NT2/D1 (cell line): ENCODE results near the gene AP1AR.
"Not testable (repeated sequence)": the region's sequence is repeated elsewhere in the genome, so short reads cannot be mapped to it uniquely, and the experiment has no call there.

Source experiments
- DNase-seq: peaks from one replicate; pipeline ENCODE4 v3.0.0-alpha.2; 2011; ENCODE audit warnings: low read depth, low spot score
- H3K27me3 ChIP-seq: 2 replicates; pipeline ENCODE4 v1.6.0; 2011; ENCODE audit warnings: mild to moderate bottlenecking; ENCODE audit not compliant: insufficient read length, insufficient read depth
- H3K36me3 ChIP-seq: 2 replicates; pipeline ENCODE4 v1.6.1; 2011; ENCODE audit warnings: mild to moderate bottlenecking, low read length, mixed read lengths; ENCODE audit not compliant: insufficient read depth, insufficient read length
- H3K4me1 ChIP-seq: 2 replicates; pipeline ENCODE4 v1.5.1; 2011; ENCODE audit not compliant: insufficient read depth, insufficient read length
- H3K4me3 ChIP-seq: 2 replicates; pipeline ENCODE4 v1.5.1; 2011; ENCODE audit warnings: low read depth; ENCODE audit not compliant: insufficient read length
- H3K9ac ChIP-seq: 2 replicates; pipeline ENCODE4 v1.6.0; 2011; ENCODE audit warnings: low read depth; ENCODE audit not compliant: insufficient read length
- H3K9me3 ChIP-seq: 2 replicates; pipeline ENCODE4 v1.5.1; 2011; ENCODE audit warnings: mild to moderate bottlenecking, low read length; ENCODE audit not compliant: insufficient read depth
- SUZ12 ChIP-seq: IDR thresholded peaks from 2 replicates; pipeline ENCODE4 v1.6.1; 2011; ENCODE audit not compliant: insufficient read length, insufficient read depth; ENCODE audit errors: extremely low read depth
- YY1 ChIP-seq: IDR thresholded peaks from 2 replicates; pipeline ENCODE4 v1.6.1; 2011; ENCODE audit not compliant: insufficient read length, insufficient read depth
- ZNF274 ChIP-seq: IDR thresholded peaks from 2 replicates; pipeline ENCODE4 v1.6.1; 2011; ENCODE audit warnings: mild to moderate bottlenecking, low read depth, low read length

AP1AR gene

GRCh38 chr4:112290341-112290740, 58.8 kb downstream of the AP1AR start:
- Histone ChIP-seq H3K27me3 (peaks cover 13% of the 10 kb centered on the region), H3K9ac (no peak overlapping the region), H3K36me3 (no peaks in the 10 kb centered on the region), H3K4me3 (no peak overlapping the region), H3K9me3 (no peaks in the 10 kb centered on the region), H3K4me1 (no peaks in the 10 kb centered on the region)
- no peak for DNase-seq
- TF ChIP-seq YY1 (no peak), SUZ12 (no peak), ZNF274 (no peak)

- Histone ChIP-seq H3K9me3 (no peaks in the 10 kb centered on the region), H3K36me3 (no peaks in the 10 kb centered on the region), H3K9ac (no peak within 1 kb of the TSS), H3K4me3 (no peak within 1 kb of the TSS), H3K4me1 (no peaks in the 10 kb centered on the region), H3K27me3 (no peaks in the 10 kb centered on the region)
- TF ChIP-seq SUZ12 (no peak), YY1 (no peak), ZNF274 (no peak)
- no peak for DNase-seq
These were observed 65.6 kb downstream of the AP1AR start, which contains the start of gene ALPK1 for GRCh38 chr4:112296949-112297880. Gene ALPK1, plus strand, starts transcription at chr4:112297369.

GRCh38 chr4:112299721-112300120, 68.1 kb downstream of the AP1AR start:
- H3K4me1 ChIP-seq = no peaks in the 10 kb centered on the region
- no peaks in the 10 kb centered on the region for H3K27me3 ChIP-seq
- H3K4me3 ChIP-seq = no peak overlapping the region
- H3K9ac ChIP-seq = no peak overlapping the region
- no peaks in the 10 kb centered on the region for H3K36me3 ChIP-seq
- no peak for DNase-seq
- H3K9me3 ChIP-seq = no peaks in the 10 kb centered on the region
- TF ChIP-seq YY1 (no peak), ZNF274 (no peak), SUZ12 (no peak)

- Histone ChIP-seq H3K4me1 (no peaks in the 10 kb centered on the region), H3K9me3 (no peaks in the 10 kb centered on the region)
These were observed 71.0 kb downstream of the AP1AR start for GRCh38 chr4:112302320-112303274.

GRCh38 chr4:112305477-112305876, 73.9 kb downstream of the AP1AR start:
- H3K4me1 ChIP-seq, H3K27me3 ChIP-seq, H3K9me3 ChIP-seq, DNase-seq, H3K9ac ChIP-seq, H3K36me3 ChIP-seq, H3K4me3 ChIP-seq: not testable (repeated sequence)

More at GRCh38 chr4:112302320-112303274, 71.0 kb downstream of the AP1AR start:
- no peak for DNase-seq
- TF ChIP-seq YY1 (no peak), SUZ12 (no peak), ZNF274 (no peak)
- Histone ChIP-seq H3K4me3 (no peak overlapping the region), H3K27me3 (no peaks in the 10 kb centered on the region), H3K36me3 (no peaks in the 10 kb centered on the region), H3K9ac (no peak overlapping the region)

- not testable (repeated sequence) for H3K36me3 ChIP-seq, H3K4me1 ChIP-seq, H3K4me3 ChIP-seq, H3K9ac ChIP-seq, H3K27me3 ChIP-seq, H3K9me3 ChIP-seq
- DNase-seq = peak; percentile 39
These were observed 77.7 kb downstream of the AP1AR start for GRCh38 chr4:112309263-112309791.

- H3K36me3 ChIP-seq = no peaks in the 10 kb centered on the region
- no peaks in the 10 kb centered on the region for H3K27me3 ChIP-seq
- DNase-seq = no peak
- no peaks in the 10 kb centered on the region for H3K4me1 ChIP-seq
- H3K4me3 ChIP-seq = no peak overlapping the region
- TF ChIP-seq ZNF274 = no peak
- no peak overlapping the region for H3K9ac ChIP-seq
- H3K9me3 ChIP-seq = no peaks in the 10 kb centered on the region
These were observed 79.9 kb downstream of the AP1AR start for GRCh38 chr4:112311516-112311915.
